Gastroesophageal sphincter (tissue), 4 donors: ENCODE data around the gene SGO2. TPM values are rescaled to one million over a fixed set of nuclear protein-coding genes. Genes with fewer than 3 reads are reported as not detected.

ENCODE experiments used
- ATAC-seq: fragments of 150-250 bp; one replicate; pipeline ENCODE4 v1.9.1; 2016; ENCODE audit warnings: mild to moderate bottlenecking, moderate library complexity
- H3K27ac ChIP-seq, 4 donors: fragments of 200-600 bp; sonication (generic) in 3 of 4; 1 replicate in 3 of 4; 2 replicates in 1 of 4; pipeline ENCODE4 v1.5.1; 2016 to 2019
- H3K27me3 ChIP-seq: fragments of 200-600 bp; sonication (generic); one replicate; pipeline ENCODE4 v1.5.1; 2019
- H3K36me3 ChIP-seq, 2 donors: fragments of 200-600 bp; sonication (generic); one replicate each; pipeline ENCODE4 v1.5.1; 2019; ENCODE audit warnings: control low read depth in 1 of 2
- H3K4me1 ChIP-seq, 3 donors: fragments of 200-600 bp; sonication (generic); 1 replicate in 2 of 3; 2 replicates in 1 of 3; pipeline ENCODE4 v1.5.1; 2016 to 2019; ENCODE audit warnings: control low read depth in 2 of 3
- H3K4me3 ChIP-seq, 2 donors: fragments of 200-600 bp; sonication (generic); one replicate each; pipeline ENCODE4 v1.5.1; 2019; ENCODE audit warnings: mild to moderate bottlenecking in 1 of 2, moderate library complexity in 1 of 2
- H3K9me3 ChIP-seq, 3 donors: fragments of 200-600 bp; sonication (generic); one replicate each; pipeline ENCODE4 v1.5.1; 2017 to 2019; ENCODE audit warnings: control low read depth in 2 of 3
- CTCF ChIP-seq, 4 experiments: fragments of 200-600 bp in 2 of 4; fragments of 450-650 bp in 2 of 4; sonication (generic) in 1 of 4; IDR thresholded peaks; one replicate each; pipeline ENCODE4 v1.5.1; 2017 to 2019; ENCODE audit warnings: antibody characterized with exemption in 4 of 4, mild to moderate bottlenecking in 2 of 4, moderate library complexity in 2 of 4
- EP300 ChIP-seq: sonication (generic); formaldehyde crosslinking; IDR thresholded peaks from one replicate; pipeline ENCODE4 v1.6.1; 2017; ENCODE audit warnings: antibody characterized with exemption, mild to moderate bottlenecking
- POLR2A ChIP-seq, 2 donors: fragments of 450-650 bp; IDR thresholded peaks; one replicate each; pipeline ENCODE4 v1.6.1; 2017; ENCODE audit warnings: antibody characterized with exemption in 2 of 2, mild to moderate bottlenecking in 2 of 2, moderate library complexity in 1 of 2
- POLR2AphosphoS5 ChIP-seq: sonication (generic); formaldehyde crosslinking; IDR thresholded peaks from one replicate; pipeline ENCODE4 v1.6.1; 2017; ENCODE audit warnings: antibody characterized with exemption
- WGBS, 2 donors: methylation state at CpG; one replicate each; pipeline ENCODE4 v1.1.5; 2018; ENCODE audit warnings: low coverage in 1 of 2; 5-methylcytosine and 5-hydroxymethylcytosine counted together
- total RNA-seq, 4 donors: library from RNA; depleted of rRNA; stranded (reverse); fragments of >200 nt; gene quantifications; one replicate each; pipeline ENCODE4 v1.1.0, GENCODE V29; 2016

The SGO2 gene
- total RNA-seq, 4 donors from 2014 or later: 0.62 to 1.8 (median 1.4) TPM

GRCh38 chr2:200479692-200480265, 46.2 kb upstream of the SGO2 start:
- no peak overlapping the region for H3K4me3 ChIP-seq
- no peaks in the 10 kb centered on the region for H3K27me3 ChIP-seq
- H3K36me3 ChIP-seq: peaks cover 0 to 44% of the 10 kb centered on the region in 2 donors
- 42 to 50% methylated on average over 4 to 8 of the region's 8 CpGs for WGBS, 2 donors
- TF ChIP-seq POLR2A (IDR thresholded peaks at IDR 0.05): no peak
- TF ChIP-seq CTCF (IDR thresholded peaks at IDR 0.05): no peak
- peak; percentile 38 for TF ChIP-seq POLR2AphosphoS5
- no peak for TF ChIP-seq EP300
- H3K9me3 ChIP-seq: no peaks in the 10 kb centered on the region
- H3K4me1 ChIP-seq: no peaks in the 10 kb centered on the region
- ATAC-seq: peak; percentile 21
- H3K27ac ChIP-seq: peak overlapping the region in 1 of 4 donors; percentile 16

- no peaks in the 10 kb centered on the region for H3K27me3 ChIP-seq
- no peak overlapping the region for H3K4me3 ChIP-seq
- no peak for ATAC-seq
- TF ChIP-seq POLR2AphosphoS5 (no peak), EP300 (no peak), POLR2A (IDR thresholded peaks at IDR 0.05) (no peak), CTCF (IDR thresholded peaks at IDR 0.05) (no peak)
- no peaks in the 10 kb centered on the region for H3K4me1 ChIP-seq
- H3K27ac ChIP-seq: no peak overlapping the region
- H3K9me3 ChIP-seq: no peaks in the 10 kb centered on the region
- H3K36me3 ChIP-seq: peaks cover 0 to 23% of the 10 kb centered on the region in 2 donors
Measured at GRCh38 chr2:200482194-200482593, 43.8 kb upstream of the SGO2 start.

GRCh38 chr2:200483729-200484198, 42.2 kb upstream of the SGO2 start:
- Histone ChIP-seq H3K27me3 (no peaks in the 10 kb centered on the region), H3K9me3 (no peaks in the 10 kb centered on the region), H3K4me1 (no peaks in the 10 kb centered on the region), H3K36me3 (peaks cover 0 to 11% of the 10 kb centered on the region in 2 donors), H3K27ac (no peak overlapping the region), H3K4me3 (no peak overlapping the region)
- no peak for ATAC-seq
- 53% methylated on average over 4 of the region's 4 CpGs; no CpG with 5 or more reads in 1 of the 2 donors for WGBS, 2 donors
- TF ChIP-seq POLR2A (IDR thresholded peaks at IDR 0.05) (no peak), CTCF (IDR thresholded peaks at IDR 0.05) (peak in 1 of 4 experiments; percentile 21)

GRCh38 chr2:200484934-200485333, 41.1 kb upstream of the SGO2 start:
- H3K36me3 ChIP-seq: peaks cover 0 to 14% of the 10 kb centered on the region in 2 donors
- H3K4me3 ChIP-seq: no peak overlapping the region
- no peak overlapping the region for H3K27ac ChIP-seq
- 72 to 74% methylated on average over 2 to 3 of the region's 3 CpGs for WGBS, 2 donors
- ATAC-seq: no peak
- TF ChIP-seq POLR2AphosphoS5 (no peak), CTCF (IDR thresholded peaks at IDR 0.05) (no peak), POLR2A (IDR thresholded peaks at IDR 0.05) (no peak), EP300 (no peak)
- no peaks in the 10 kb centered on the region for H3K27me3 ChIP-seq
- no peaks in the 10 kb centered on the region for H3K4me1 ChIP-seq
- no peaks in the 10 kb centered on the region for H3K9me3 ChIP-seq

- no peak for ATAC-seq
- 63 to 79% methylated on average over 2 of the region's 2 CpGs for WGBS, 2 donors
- Histone ChIP-seq H3K9me3 (no peaks in the 10 kb centered on the region), H3K27me3 (no peaks in the 10 kb centered on the region), H3K36me3 (peaks cover 0 to 30% of the 10 kb centered on the region in 2 donors), H3K27ac (no peak overlapping the region), H3K4me3 (no peak overlapping the region), H3K4me1 (no peaks in the 10 kb centered on the region)
- TF ChIP-seq CTCF (IDR thresholded peaks at IDR 0.05) (no peak), POLR2A (IDR thresholded peaks at IDR 0.05) (no peak), POLR2AphosphoS5 (no peak), EP300 (no peak)
Measured at GRCh38 chr2:200486529-200486928, 39.5 kb upstream of the SGO2 start.
